Gastroesophageal sphincter (tissue), 4 donors: ENCODE data around the gene ALDH16A1. TPM values are rescaled to one million over a fixed set of nuclear protein-coding genes. Genes with fewer than 3 reads are reported as not detected.

ENCODE experiments used
- ATAC-seq: fragments of 150-250 bp; one replicate; pipeline ENCODE4 v1.9.1; 2016; ENCODE audit warnings: mild to moderate bottlenecking, moderate library complexity
- H3K27ac ChIP-seq, 4 donors: fragments of 200-600 bp; sonication (generic) in 3 of 4; 1 replicate in 3 of 4; 2 replicates in 1 of 4; pipeline ENCODE4 v1.5.1; 2016 to 2019
- H3K27me3 ChIP-seq: fragments of 200-600 bp; sonication (generic); one replicate; pipeline ENCODE4 v1.5.1; 2019
- H3K36me3 ChIP-seq, 2 donors: fragments of 200-600 bp; sonication (generic); one replicate each; pipeline ENCODE4 v1.5.1; 2019; ENCODE audit warnings: control low read depth in 1 of 2
- H3K4me1 ChIP-seq, 3 donors: fragments of 200-600 bp; sonication (generic); 1 replicate in 2 of 3; 2 replicates in 1 of 3; pipeline ENCODE4 v1.5.1; 2016 to 2019; ENCODE audit warnings: control low read depth in 2 of 3
- H3K4me3 ChIP-seq, 2 donors: fragments of 200-600 bp; sonication (generic); one replicate each; pipeline ENCODE4 v1.5.1; 2019; ENCODE audit warnings: mild to moderate bottlenecking in 1 of 2, moderate library complexity in 1 of 2
- H3K9me3 ChIP-seq, 3 donors: fragments of 200-600 bp; sonication (generic); one replicate each; pipeline ENCODE4 v1.5.1; 2017 to 2019; ENCODE audit warnings: control low read depth in 2 of 3
- EP300 ChIP-seq: sonication (generic); formaldehyde crosslinking; IDR thresholded peaks from one replicate; pipeline ENCODE4 v1.6.1; 2017; ENCODE audit warnings: antibody characterized with exemption, mild to moderate bottlenecking
- POLR2A ChIP-seq, 2 donors: fragments of 450-650 bp; IDR thresholded peaks; one replicate each; pipeline ENCODE4 v1.6.1; 2017; ENCODE audit warnings: antibody characterized with exemption in 2 of 2, mild to moderate bottlenecking in 2 of 2, moderate library complexity in 1 of 2
- POLR2AphosphoS5 ChIP-seq: sonication (generic); formaldehyde crosslinking; IDR thresholded peaks from one replicate; pipeline ENCODE4 v1.6.1; 2017; ENCODE audit warnings: antibody characterized with exemption
- WGBS, 2 donors: methylation state at CpG; one replicate each; pipeline ENCODE4 v1.1.5; 2018; ENCODE audit warnings: low coverage in 1 of 2; 5-methylcytosine and 5-hydroxymethylcytosine counted together
- small RNA-seq, 4 donors: library from RNA; depleted of rRNA; stranded (forward); fragments of <200 nt; gene quantifications; one replicate each; pipeline ENCODE3, GENCODE V24; 2016
- total RNA-seq, 4 donors: library from RNA; depleted of rRNA; stranded (reverse); fragments of >200 nt; gene quantifications; one replicate each; pipeline ENCODE4 v1.1.0, GENCODE V29; 2016
- TF ChIP-seq, protein P1 (sequence below), 4 experiments: fragments of 200-600 bp in 2 of 4; fragments of 450-650 bp in 2 of 4; sonication (generic) in 1 of 4; IDR thresholded peaks; one replicate each; pipeline ENCODE4 v1.5.1; 2017 to 2019; ENCODE audit warnings: antibody characterized with exemption in 4 of 4, mild to moderate bottlenecking in 2 of 4, moderate library complexity in 2 of 4

Gene ALDH16A1
- total RNA-seq, 4 donors from 2014 or later = 11.8 to 34.4 (median 22.2) TPM

DNA sequence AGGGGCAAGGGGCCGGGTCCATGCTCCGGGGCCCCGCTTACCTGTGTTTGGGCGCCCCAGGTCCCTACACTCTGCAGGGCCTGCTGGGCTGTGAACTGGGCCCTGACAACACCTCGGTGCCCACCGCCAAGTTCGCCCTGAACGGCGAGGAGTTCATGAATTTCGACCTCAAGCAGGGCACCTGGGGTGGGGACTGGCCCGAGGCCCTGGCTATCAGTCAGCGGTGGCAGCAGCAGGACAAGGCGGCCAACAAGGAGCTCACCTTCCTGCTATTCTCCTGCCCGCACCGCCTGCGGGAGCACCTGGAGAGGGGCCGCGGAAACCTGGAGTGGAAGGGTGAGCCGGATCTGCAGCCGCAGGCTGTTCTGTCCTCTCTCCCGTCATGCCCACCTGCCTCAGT, 61.1 kb downstream of the ALDH16A1 start:
- ATAC-seq = no peak
- Histone ChIP-seq H3K4me1 (peaks cover 0 to 57% (median 14%) of the 10 kb centered on the region in 3 donors), H3K27ac (peak overlapping the region in 3 of 4 donors; percentile 92 to 93 (median 92)), H3K27me3 (no peaks in the 10 kb centered on the region), H3K4me3 (peak overlapping the region in 1 of 2 donors; percentile 78), H3K36me3 (peaks cover 0 to 31% of the 10 kb centered on the region in 2 donors), H3K9me3 (no peaks in the 10 kb centered on the region)
- 85 to 94% methylated on average over 3 to 7 of the region's 21 CpGs for WGBS, 2 donors
- TF ChIP-seq POLR2AphosphoS5 (no peak), POLR2A (IDR thresholded peaks at IDR 0.05) (no peak), EP300 (no peak)
- TF ChIP-seq, protein P1, sequence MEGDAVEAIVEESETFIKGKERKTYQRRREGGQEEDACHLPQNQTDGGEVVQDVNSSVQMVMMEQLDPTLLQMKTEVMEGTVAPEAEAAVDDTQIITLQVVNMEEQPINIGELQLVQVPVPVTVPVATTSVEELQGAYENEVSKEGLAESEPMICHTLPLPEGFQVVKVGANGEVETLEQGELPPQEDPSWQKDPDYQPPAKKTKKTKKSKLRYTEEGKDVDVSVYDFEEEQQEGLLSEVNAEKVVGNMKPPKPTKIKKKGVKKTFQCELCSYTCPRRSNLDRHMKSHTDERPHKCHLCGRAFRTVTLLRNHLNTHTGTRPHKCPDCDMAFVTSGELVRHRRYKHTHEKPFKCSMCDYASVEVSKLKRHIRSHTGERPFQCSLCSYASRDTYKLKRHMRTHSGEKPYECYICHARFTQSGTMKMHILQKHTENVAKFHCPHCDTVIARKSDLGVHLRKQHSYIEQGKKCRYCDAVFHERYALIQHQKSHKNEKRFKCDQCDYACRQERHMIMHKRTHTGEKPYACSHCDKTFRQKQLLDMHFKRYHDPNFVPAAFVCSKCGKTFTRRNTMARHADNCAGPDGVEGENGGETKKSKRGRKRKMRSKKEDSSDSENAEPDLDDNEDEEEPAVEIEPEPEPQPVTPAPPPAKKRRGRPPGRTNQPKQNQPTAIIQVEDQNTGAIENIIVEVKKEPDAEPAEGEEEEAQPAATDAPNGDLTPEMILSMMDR (IDR thresholded peaks at IDR 0.05) = no peak

DNA sequence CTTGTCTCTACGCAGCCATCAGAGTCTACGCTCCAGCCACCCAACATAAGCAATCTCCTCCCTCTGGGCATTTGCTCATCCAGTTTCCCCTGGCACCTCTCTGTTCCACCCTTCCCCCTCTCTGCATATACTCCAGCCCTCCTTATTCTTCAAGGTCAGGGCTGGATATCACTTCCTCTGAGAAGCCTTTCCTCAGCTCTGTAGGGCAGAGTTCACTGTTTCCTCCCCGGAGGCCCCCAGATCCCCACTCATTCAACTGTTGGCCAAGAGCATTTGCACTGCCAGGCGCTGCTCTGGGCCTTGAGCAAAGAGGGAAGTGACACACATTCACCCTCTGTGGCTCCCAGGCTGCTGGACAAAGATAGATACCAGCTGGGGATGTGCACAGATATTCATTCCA, 62.7 kb downstream of the ALDH16A1 start:
- H3K36me3 ChIP-seq = peaks cover 0 to 42% of the 10 kb centered on the region in 2 donors
- TF ChIP-seq POLR2A (IDR thresholded peaks at IDR 0.05) (no peak), POLR2AphosphoS5 (no peak), EP300 (no peak)
- TF ChIP-seq, protein P1 (IDR thresholded peaks at IDR 0.05) = no peak
- no peak overlapping the region for H3K4me3 ChIP-seq
- peak; percentile 43 for ATAC-seq
- H3K27ac ChIP-seq = peak overlapping the region in 2 of 4 donors; percentile 8 to 53
- H3K9me3 ChIP-seq = no peaks in the 10 kb centered on the region
- H3K4me1 ChIP-seq = peaks cover 0 to 56% (median 14%) of the 10 kb centered on the region in 3 donors
- no peaks in the 10 kb centered on the region for H3K27me3 ChIP-seq
- 84 to 100% methylated on average over 1 to 2 of the region's 4 CpGs for WGBS, 2 donors

DNA sequence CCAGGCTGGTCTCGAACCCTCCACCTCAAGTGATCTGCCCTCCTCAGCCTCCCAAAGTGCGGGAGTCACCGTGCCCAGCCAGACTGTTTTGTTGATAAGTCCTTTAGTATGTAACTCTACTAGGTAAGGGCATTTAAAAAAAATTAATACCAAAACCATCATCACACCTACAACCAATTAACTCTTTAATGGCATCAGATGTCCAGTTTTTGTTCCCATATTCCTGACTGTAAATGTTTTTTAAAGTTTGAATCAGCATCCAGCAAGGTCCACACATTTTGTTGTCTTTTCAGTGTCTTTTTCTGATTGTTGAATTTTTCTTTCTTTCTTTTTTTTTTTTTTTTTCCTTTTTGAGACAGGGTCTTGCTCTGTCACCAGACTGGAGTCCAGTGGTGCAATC, 65.0 kb downstream of the ALDH16A1 start:
- ATAC-seq = no peak
- TF ChIP-seq, protein P1 (IDR thresholded peaks at IDR 0.05) = no peak
- TF ChIP-seq POLR2A (IDR thresholded peaks at IDR 0.05) (no peak), EP300 (no peak), POLR2AphosphoS5 (no peak)
- peaks cover 0 to 59% of the 10 kb centered on the region in 2 donors for H3K36me3 ChIP-seq
- H3K9me3 ChIP-seq = no peaks in the 10 kb centered on the region
- no peak overlapping the region for H3K27ac ChIP-seq
- H3K27me3 ChIP-seq = no peaks in the 10 kb centered on the region
- peaks cover 0 to 36% (median 7%) of the 10 kb centered on the region in 3 donors for H3K4me1 ChIP-seq
- no CpG with 5 or more reads among the region's 3 CpGs for WGBS, 2 donors
- H3K4me3 ChIP-seq = no peak overlapping the region

Small RNAs within 50 kb of the gene (small RNA-seq; reads per million reads assigned to genes)
- gene COX6CP7 (0 reads per million in 4 donors), gene MIR150 (30.7 to 99.5 (median 67.5) reads per million in 4 donors), gene SNORD32A (0 reads per million in 4 donors), gene SNORD33 (0 reads per million in 4 donors), gene SNORD34 (0 reads per million in 4 donors), gene SNORD35A (0 reads per million in 4 donors), gene SNORD35B (0 reads per million in 4 donors)

Other genes starting within 250 kb of the ALDH16A1 start
- gene SLC6A16, start 128.0 kb upstream of the ALDH16A1 start, total RNA-seq = 1 to 10 TPM; 1.9 to 3.7 (median 2.5) TPM
- gene CD37, start 117.8 kb upstream of the ALDH16A1 start, total RNA-seq = 10 to 100 TPM in 2 of 4 donors, 1 to 10 TPM in 2; 4.9 to 18.9 (median 9.3) TPM
- 10 to 100 TPM; 47.5 to 73.1 (median 51.1) TPM for gene TEAD2, start 90.8 kb upstream of the ALDH16A1 start, total RNA-seq
- not detected for gene DKKL1, start 89.3 kb upstream of the ALDH16A1 start, total RNA-seq
- not detected for gene KASH5, start 65.0 kb upstream of the ALDH16A1 start, total RNA-seq
- not detected for gene PTH2, start 29.8 kb upstream of the ALDH16A1 start, total RNA-seq
- gene GFY, start 27.8 kb upstream of the ALDH16A1 start, total RNA-seq = not detected
- 1 to 10 TPM; 1.1 to 1.7 (median 1.2) TPM for gene SLC17A7, start 11.7 kb upstream of the ALDH16A1 start, total RNA-seq
- gene PIH1D1, start 1.4 kb upstream of the ALDH16A1 start, total RNA-seq = 10 to 100 TPM; 67.2 to 82.4 (median 72.5) TPM
- 10 to 100 TPM in 1 of 4 donors, 1 to 10 TPM in 3; 3.1 to 21.0 (median 7.6) TPM for gene FLT3LG, start 21.0 kb downstream of the ALDH16A1 start, total RNA-seq
- 1,000 to 10,000 TPM; 1,269 to 3,399 (median 2,205) TPM for gene RPL13A, start 34.4 kb downstream of the ALDH16A1 start, total RNA-seq
- gene RPS11, start 43.2 kb downstream of the ALDH16A1 start, total RNA-seq = 1,000 to 10,000 TPM; 2,443 to 5,156 (median 3,385) TPM
- 100 to 1,000 TPM in 3 of 4 donors, 10 to 100 TPM in 1; 78.6 to 255 (median 158) TPM for gene FCGRT, start 59.4 kb downstream of the ALDH16A1 start, total RNA-seq
- 10 to 100 TPM in 3 of 4 donors, 1 to 10 TPM in 1; 8.2 to 21.0 (median 12.0) TPM for gene RCN3, start 74.8 kb downstream of the ALDH16A1 start, total RNA-seq
- 10 to 100 TPM; 45.5 to 59.6 (median 51.8) TPM for gene NOSIP, start 127.3 kb downstream of the ALDH16A1 start, total RNA-seq
- gene PRRG2, start 128.1 kb downstream of the ALDH16A1 start, total RNA-seq = 1 to 10 TPM in 2 of 4 donors, not detected in 2; 1.0 to 1.1 TPM
- 10 to 100 TPM in 3 of 4 donors, 1 to 10 TPM in 1; 9.3 to 24.1 (median 14.8) TPM for gene PRR12, start 138.0 kb downstream of the ALDH16A1 start, total RNA-seq
- gene RRAS, start 186.9 kb downstream of the ALDH16A1 start, total RNA-seq = 100 to 1,000 TPM; 100 to 162 (median 136) TPM
- gene SCAF1, start 189.0 kb downstream of the ALDH16A1 start, total RNA-seq = 10 to 100 TPM; 18.2 to 37.5 (median 18.5) TPM
- 10 to 100 TPM; 29.2 to 68.6 (median 39.9) TPM for gene IRF3, start 212.6 kb downstream of the ALDH16A1 start, total RNA-seq
- 1 to 10 TPM; 3.3 to 7.9 (median 6.4) TPM for gene BCL2L12, start 212.7 kb downstream of the ALDH16A1 start, total RNA-seq
- 100 to 1,000 TPM; 137 to 152 (median 146) TPM for gene PRMT1, start 224.0 kb downstream of the ALDH16A1 start, total RNA-seq
- gene ADM5, start 236.4 kb downstream of the ALDH16A1 start, total RNA-seq = 1 to 10 TPM in 3 of 4 donors, not detected in 1; 1.3 to 4.1 (median 1.5) TPM
- gene CPT1C, start 237.9 kb downstream of the ALDH16A1 start, total RNA-seq = 1 to 10 TPM; 2.0 to 3.0 (median 2.6) TPM